ENCODE measurements around the gene TXN.

The TXN gene

GRCh38 chr9:110256380-110257096, at the start of gene TXN:
TSS of gene TXN (minus strand) at chr9:110256507. CDS start at chr9:110256435, 72 bp downstream.
- peak; percentile 78 to 94 (median 93) for DNase-seq

- no peak for DNase-seq
These were observed 46.8 kb upstream of the TXN start for GRCh38 chr9:110303133-110303532.

- no peak for DNase-seq
These were observed 41.8 kb upstream of the TXN start for GRCh38 chr9:110298043-110298605.

GRCh38 chr9:110293248-110293647, 36.9 kb upstream of the TXN start:
- DNase-seq = no peak

GRCh38 chr9:110291921-110292557, 35.7 kb upstream of the TXN start:
- no peak for DNase-seq

GRCh38 chr9:110290001-110290400, 33.7 kb upstream of the TXN start:
- no peak for DNase-seq

- no peak for DNase-seq
These were observed 32.2 kb upstream of the TXN start for GRCh38 chr9:110288503-110288902.

- DNase-seq = no peak
These were observed 31.0 kb upstream of the TXN start for GRCh38 chr9:110287289-110287680.

GRCh38 chr9:110284211-110284844, 28.0 kb upstream of the TXN start:
- DNase-seq = peak in 1 of 3 experiments; percentile 45

GRCh38 chr9:110283751-110284150, 27.4 kb upstream of the TXN start:
- DNase-seq = peak in 2 of 3 experiments; percentile 60 to 85

GRCh38 chr9:110282739-110283081, 26.4 kb upstream of the TXN start:
- no peak for DNase-seq

- no peak for DNase-seq
These were observed 25.9 kb upstream of the TXN start for GRCh38 chr9:110282018-110282738.

- peak in 2 of 3 experiments; percentile 46 to 83 for DNase-seq
These were observed 21.9 kb upstream of the TXN start for GRCh38 chr9:110278080-110278707.

- peak in 2 of 3 experiments; percentile 13 to 50 for DNase-seq
These were observed 20.5 kb upstream of the TXN start for GRCh38 chr9:110276781-110277180.

GRCh38 chr9:110270211-110270995, 14.1 kb upstream of the TXN start:
- DNase-seq = no peak

- no peak for DNase-seq
These were observed 10.5 kb upstream of the TXN start for GRCh38 chr9:110266795-110267194.

- no peak for DNase-seq
These were observed 5.3 kb upstream of the TXN start for GRCh38 chr9:110261632-110262031.

GRCh38 chr9:110260911-110261310, 4.6 kb upstream of the TXN start:
- peak in 1 of 3 experiments; percentile 23 for DNase-seq

GRCh38 chr9:110259566-110259965, 3.3 kb upstream of the TXN start:
- no peak for DNase-seq

- no peak for DNase-seq
These were observed 2.4 kb upstream of the TXN start for GRCh38 chr9:110258690-110259091.

GRCh38 chr9:110257956-110258355, 1.6 kb upstream of the TXN start:
- no peak for DNase-seq
